ENCODE measurements around the gene SPP1.

GRCh38 chr4:88012647-88013046 lies 37.1 kb downstream of the SPP1 start:
- TF ChIP-seq EZH2 (IDR thresholded peaks at IDR 0.05; ENCODE audit: low read length), result no peak
- TF ChIP-seq CTCF (optimal IDR thresholded peaks at IDR 0.05 in 1 of 3, IDR thresholded peaks at IDR 0.05 in 1 of 3, conservative IDR thresholded peaks at IDR 0.05 in 1 of 3; ENCODE audit: extremely low read depth in 1 of 3, insufficient read depth in 2 of 3, low read length in 3 of 3), result no peak
